SU-DHL-6 (cell line): Measurements from ENCODE around the gene EFCAB13.

ENCODE experiments used
- H2AFZ ChIP-seq: fragments of 200-600 bp; sonication (generic); 2 replicates; pipeline ENCODE4 v1.6.1; 2014; ENCODE audit warnings: low read depth, mild to moderate bottlenecking, moderate library complexity, mixed read lengths, antibody characterized with exemption, low read length; ENCODE audit not compliant: severe bottlenecking
- H3F3A ChIP-seq: fragments of 200-600 bp; shearing (Covaris generic); 2 replicates; pipeline ENCODE4 v1.6.0; 2016; ENCODE audit warnings: antibody characterized with exemption, mild to moderate bottlenecking; ENCODE audit not compliant: insufficient read depth
- H3K27ac ChIP-seq: fragments of 200-600 bp; sonication (generic); 2 replicates; pipeline ENCODE4 v1.5.1; 2016; ENCODE audit warnings: low read depth, mild to moderate bottlenecking, low read length, moderate library complexity, mixed read lengths
- H3K27me3 ChIP-seq: fragments of 200-600 bp; sonication (generic), shearing (Covaris generic); 2 replicates; pipeline ENCODE4 v1.6.0; 2014; ENCODE audit warnings: mild to moderate bottlenecking, low read length
- H3K36me3 ChIP-seq: fragments of 200-600 bp; sonication (generic); 2 replicates; pipeline ENCODE4 v1.6.1; 2014; ENCODE audit warnings: mild to moderate bottlenecking, low read length, mixed read lengths
- H3K4me2 ChIP-seq: fragments of 300-600, 200-600 bp; shearing (Covaris generic), sonication (generic); 2 replicates; pipeline ENCODE4 v1.6.0; 2014; ENCODE audit warnings: low read length, low read depth, mild to moderate bottlenecking; ENCODE audit not compliant: poor library complexity, severe bottlenecking
- H3K4me3 ChIP-seq: fragments of 200-600 bp; sonication (generic); 2 replicates; pipeline ENCODE4 v1.5.1; 2014; ENCODE audit warnings: antibody characterized with exemption, low read length, mild to moderate bottlenecking, mixed read lengths; ENCODE audit not compliant: insufficient read depth, poor library complexity, severe bottlenecking
- H3K79me2 ChIP-seq: fragments of 200-600 bp; sonication (generic); 2 replicates; pipeline ENCODE4 v1.6.1; 2014; ENCODE audit warnings: mild to moderate bottlenecking, low read length, moderate library complexity; ENCODE audit not compliant: insufficient read depth
- H3K9ac ChIP-seq: fragments of 200-600 bp; sonication (generic); 2 replicates; pipeline ENCODE4 v1.7.0; 2014; ENCODE audit warnings: mild to moderate bottlenecking, low read length
- H3K9me2 ChIP-seq: fragments of 200-600 bp; sonication (generic); replicated peaks from 2 replicates; pipeline ENCODE4 v1.6.1; 2014; ENCODE audit warnings: low read length; ENCODE audit not compliant: insufficient read depth
- H3K9me3 ChIP-seq: fragments of 200-600 bp; sonication (generic); 2 replicates; pipeline ENCODE4 v1.6.1; 2014; ENCODE audit warnings: low read length, mixed read lengths; ENCODE audit not compliant: insufficient read depth
- H4K20me1 ChIP-seq: fragments of 200-600 bp; sonication (generic); 2 replicates; pipeline ENCODE4 v1.6.1; 2014; ENCODE audit warnings: low read depth, mild to moderate bottlenecking, antibody characterized with exemption, low read length, moderate library complexity, mixed read lengths
- CTCF ChIP-seq: fragments of 200-600 bp; sonication (generic); IDR thresholded peaks from one replicate; pipeline ENCODE4 v1.5.1; 2017; ENCODE audit warnings: antibody characterized with exemption, mild to moderate bottlenecking, low read length, moderate library complexity; ENCODE audit not compliant: insufficient read depth, poor library complexity, severe bottlenecking
- EZH2phosphoT487 ChIP-seq: fragments of 200-600 bp; sonication (generic), shearing (Covaris generic); conservative IDR thresholded peaks from 2 replicates; pipeline ENCODE4 v1.6.1; 2018; ENCODE audit warnings: mild to moderate bottlenecking, antibody characterized with exemption, low read length, moderate library complexity, mixed read lengths

The EFCAB13 gene

DNA sequence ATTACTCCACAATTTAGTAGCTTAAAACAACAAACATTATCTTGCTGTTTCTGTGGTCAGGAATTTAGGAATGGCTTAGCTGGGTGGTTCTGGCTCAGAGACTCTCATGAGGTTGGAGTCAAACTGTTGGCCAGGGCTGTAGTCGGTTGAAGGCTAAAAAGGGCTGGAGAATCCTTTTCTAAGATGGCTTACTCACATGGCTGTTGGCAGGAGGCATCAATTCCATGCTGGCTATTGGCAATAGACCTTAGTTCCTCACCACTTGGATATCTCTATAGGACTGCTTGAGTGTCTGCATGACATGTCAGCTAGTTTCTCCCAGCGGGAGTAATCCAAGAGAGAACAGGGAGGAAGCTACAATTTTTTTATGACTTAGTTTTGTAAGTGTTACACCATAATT lies 6.6 kb upstream of the EFCAB13 start:
- no peak for TF ChIP-seq EZH2phosphoT487
- TF ChIP-seq CTCF = no peak
- no peak overlapping the region for H3K4me2 ChIP-seq

GRCh38 chr17:47318197-47318918 lies 5.4 kb upstream of the EFCAB13 start:
- TF ChIP-seq CTCF (no peak), EZH2phosphoT487 (no peak)
- H3K9me3 ChIP-seq = no peaks in the 10 kb centered on the region
- H3K79me2 ChIP-seq = no peaks in the 10 kb centered on the region
- H3K4me3 ChIP-seq = no peak overlapping the region
- H3K27me3 ChIP-seq = no peaks in the 10 kb centered on the region
- no peak overlapping the region for H3K9ac ChIP-seq
- H4K20me1 ChIP-seq = no peaks in the 10 kb centered on the region
- H3F3A ChIP-seq = peaks cover 6% of the 10 kb centered on the region; the same call in 1 of the 2 replicates
- no peak overlapping the region for H2AFZ ChIP-seq
- no peak overlapping the region for H3K27ac ChIP-seq
- H3K36me3 ChIP-seq = no peaks in the 10 kb centered on the region
- H3K9me2 ChIP-seq = no peaks in the 10 kb centered on the region
- H3K4me2 ChIP-seq = no peak overlapping the region

More for the DNA sequence above, 6.6 kb upstream of the EFCAB13 start:
- Histone ChIP-seq H3K27me3 (no peaks in the 10 kb centered on the region), H4K20me1 (no peaks in the 10 kb centered on the region), H3K9me3 (no peaks in the 10 kb centered on the region), H3K9me2 (no peaks in the 10 kb centered on the region), H3K9ac (no peak overlapping the region), H3K36me3 (no peaks in the 10 kb centered on the region), H3F3A (no peaks in the 10 kb centered on the region), H3K79me2 (no peaks in the 10 kb centered on the region), H2AFZ (no peak overlapping the region), H3K4me3 (no peak overlapping the region), H3K27ac (no peak overlapping the region)

DNA sequence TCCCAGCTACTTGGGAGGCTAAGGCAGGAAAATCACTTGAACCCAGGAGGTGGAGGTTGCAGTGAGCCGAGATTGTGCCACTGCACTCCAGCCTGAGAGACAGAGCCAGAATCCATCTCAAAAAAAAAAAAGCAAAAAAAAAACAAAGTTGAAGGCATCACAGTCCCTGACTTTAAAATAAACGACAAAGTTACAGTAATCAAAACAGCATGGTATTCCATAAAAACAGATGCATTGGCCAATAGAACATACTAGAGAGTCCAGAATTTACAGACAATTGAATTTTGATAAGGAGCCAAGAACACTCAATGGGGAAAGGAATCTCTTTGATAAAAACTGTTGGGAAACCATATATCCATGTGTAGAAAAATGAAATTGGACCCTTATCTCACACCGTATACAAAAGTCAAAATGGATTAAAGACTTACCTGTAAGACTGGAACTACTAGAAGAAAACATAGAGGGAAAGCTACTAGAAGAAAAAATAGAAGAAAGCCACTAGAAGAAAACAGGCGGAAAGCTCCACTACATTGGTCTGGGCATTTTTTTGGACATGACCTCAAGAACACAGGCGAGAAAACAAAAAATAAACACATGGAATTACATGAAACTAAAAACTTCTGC lies 2.8 kb upstream of the EFCAB13 start:
- TF ChIP-seq CTCF (no peak), EZH2phosphoT487 (no peak)
- Histone ChIP-seq H3K27me3 (no peaks in the 10 kb centered on the region), H4K20me1 (no peaks in the 10 kb centered on the region), H3K4me3 (no peak overlapping the region), H3K4me2 (no peak overlapping the region), H3K27ac (no peak overlapping the region), H3K9ac (no peak overlapping the region), H3K9me3 (no peaks in the 10 kb centered on the region), H3F3A (peaks cover 15% of the 10 kb centered on the region; the same call in 1 of the 2 replicates), H2AFZ (no peak overlapping the region), H3K79me2 (no peaks in the 10 kb centered on the region), H3K9me2 (no peaks in the 10 kb centered on the region), H3K36me3 (no peaks in the 10 kb centered on the region)
